Progenitor cell of endocrine pancreas (in vitro differentiated cells): Measurements from ENCODE around the gene ZYG11A. TPM values are rescaled to one million over a fixed set of nuclear protein-coding genes. Genes with fewer than 3 reads are reported as not detected.

Experiments
- DNase-seq: peaks from one replicate; pipeline ENCODE4 v3.0.0; 2021; ENCODE audit warnings: low spot score; ENCODE audit not compliant: unreplicated experiment
- H3K27ac Mint-ChIP-seq: 2 replicates; pipeline ENCODE4 v1.8.0; 2021; ENCODE audit warnings: mild to moderate bottlenecking, moderate library complexity, mixed read lengths
- H3K27me3 Mint-ChIP-seq: 2 replicates; pipeline ENCODE4 v1.8.0; 2021; ENCODE audit warnings: mixed read lengths
- H3K36me3 Mint-ChIP-seq: 2 replicates; pipeline ENCODE4 v1.8.0; 2022; ENCODE audit warnings: mixed read lengths; ENCODE audit not compliant: insufficient read depth
- H3K4me1 Mint-ChIP-seq: 2 replicates; pipeline ENCODE4 v1.8.0; 2021; ENCODE audit warnings: low read depth, mixed read lengths
- H3K4me3 Mint-ChIP-seq: 2 replicates; pipeline ENCODE4 v1.8.0; 2021; ENCODE audit warnings: low read depth, mild to moderate bottlenecking, moderate library complexity, mixed read lengths
- H3K9me3 Mint-ChIP-seq: 2 replicates; pipeline ENCODE4 v1.8.0; 2021; ENCODE audit warnings: low read depth, mixed read lengths
- total RNA-seq: library from RNA; stranded (reverse); gene quantifications from 2 replicates; pipeline ENCODE4 v1.2.1, GENCODE V29; 2021
- TF ChIP-seq, protein P1 (sequence below): fragments of 200-600 bp; sonication (generic); IDR thresholded peaks from one replicate; pipeline ENCODE4 v1.5.0; 2021; ENCODE audit warnings: antibody characterized with exemption, mild to moderate bottlenecking; ENCODE audit not compliant: unreplicated experiment

The ZYG11A gene
- total RNA-seq, 1 donor from 2014 or later = not detected

DNA sequence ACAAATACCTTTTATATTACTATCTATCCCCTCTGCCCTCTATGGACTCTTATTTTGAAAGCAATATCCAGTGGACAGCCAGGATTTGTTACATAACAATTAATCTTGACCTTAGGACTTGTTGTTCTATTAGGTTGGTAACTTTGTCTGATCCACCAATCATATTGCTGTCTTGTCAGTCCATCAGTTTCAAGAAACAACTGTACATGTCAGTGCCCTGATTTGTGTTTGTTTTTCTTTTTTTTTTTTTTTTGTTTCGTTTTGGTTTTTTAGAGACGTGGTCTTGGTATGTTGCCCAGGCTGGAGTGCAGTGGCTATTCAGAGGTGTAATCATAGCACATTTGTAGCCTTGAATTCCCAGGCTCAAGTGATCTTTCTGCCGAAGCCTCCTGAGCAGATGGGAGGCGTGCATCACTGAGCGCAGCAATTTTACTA lies 83.0 kb downstream of the ZYG11A start:
- H3K4me3 Mint-ChIP-seq = no peak overlapping the region
- H3K27ac Mint-ChIP-seq = no peak overlapping the region
- DNase-seq = no peak
- peaks cover 44% of the 10 kb centered on the region for H3K27me3 Mint-ChIP-seq
- no peaks in the 10 kb centered on the region for H3K36me3 Mint-ChIP-seq
- TF ChIP-seq, protein P1, sequence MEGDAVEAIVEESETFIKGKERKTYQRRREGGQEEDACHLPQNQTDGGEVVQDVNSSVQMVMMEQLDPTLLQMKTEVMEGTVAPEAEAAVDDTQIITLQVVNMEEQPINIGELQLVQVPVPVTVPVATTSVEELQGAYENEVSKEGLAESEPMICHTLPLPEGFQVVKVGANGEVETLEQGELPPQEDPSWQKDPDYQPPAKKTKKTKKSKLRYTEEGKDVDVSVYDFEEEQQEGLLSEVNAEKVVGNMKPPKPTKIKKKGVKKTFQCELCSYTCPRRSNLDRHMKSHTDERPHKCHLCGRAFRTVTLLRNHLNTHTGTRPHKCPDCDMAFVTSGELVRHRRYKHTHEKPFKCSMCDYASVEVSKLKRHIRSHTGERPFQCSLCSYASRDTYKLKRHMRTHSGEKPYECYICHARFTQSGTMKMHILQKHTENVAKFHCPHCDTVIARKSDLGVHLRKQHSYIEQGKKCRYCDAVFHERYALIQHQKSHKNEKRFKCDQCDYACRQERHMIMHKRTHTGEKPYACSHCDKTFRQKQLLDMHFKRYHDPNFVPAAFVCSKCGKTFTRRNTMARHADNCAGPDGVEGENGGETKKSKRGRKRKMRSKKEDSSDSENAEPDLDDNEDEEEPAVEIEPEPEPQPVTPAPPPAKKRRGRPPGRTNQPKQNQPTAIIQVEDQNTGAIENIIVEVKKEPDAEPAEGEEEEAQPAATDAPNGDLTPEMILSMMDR = no peak
- H3K4me1 Mint-ChIP-seq = peaks cover 1% of the 10 kb centered on the region
- H3K9me3 Mint-ChIP-seq = no peaks in the 10 kb centered on the region

DNA sequence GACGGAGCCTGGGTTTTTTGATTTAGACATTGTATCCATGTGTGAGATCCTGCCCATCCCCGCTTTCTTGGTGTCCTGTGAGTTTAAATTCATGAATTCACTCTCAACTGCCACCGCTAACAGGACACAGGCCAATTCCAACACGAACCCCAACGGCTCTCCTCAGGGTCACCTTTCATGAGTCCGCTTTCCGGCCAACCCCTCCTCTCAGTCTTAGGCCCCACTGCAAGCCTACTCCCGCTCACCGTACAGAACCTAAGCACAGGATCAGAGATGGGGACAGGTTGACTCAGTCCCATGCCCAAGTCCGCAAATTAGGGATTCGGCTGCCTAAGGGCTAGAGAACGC lies 84.3 kb downstream of the ZYG11A start:
- Mint-ChIP-seq H3K4me1 (peaks cover 1% of the 10 kb centered on the region), H3K4me3 (peak overlapping the region; percentile 70), H3K36me3 (no peaks in the 10 kb centered on the region), H3K27me3 (peaks cover 54% of the 10 kb centered on the region), H3K27ac (peak overlapping the region; percentile 81), H3K9me3 (no peaks in the 10 kb centered on the region)
- TF ChIP-seq, protein P1 = no peak
- DNase-seq = no peak

DNA sequence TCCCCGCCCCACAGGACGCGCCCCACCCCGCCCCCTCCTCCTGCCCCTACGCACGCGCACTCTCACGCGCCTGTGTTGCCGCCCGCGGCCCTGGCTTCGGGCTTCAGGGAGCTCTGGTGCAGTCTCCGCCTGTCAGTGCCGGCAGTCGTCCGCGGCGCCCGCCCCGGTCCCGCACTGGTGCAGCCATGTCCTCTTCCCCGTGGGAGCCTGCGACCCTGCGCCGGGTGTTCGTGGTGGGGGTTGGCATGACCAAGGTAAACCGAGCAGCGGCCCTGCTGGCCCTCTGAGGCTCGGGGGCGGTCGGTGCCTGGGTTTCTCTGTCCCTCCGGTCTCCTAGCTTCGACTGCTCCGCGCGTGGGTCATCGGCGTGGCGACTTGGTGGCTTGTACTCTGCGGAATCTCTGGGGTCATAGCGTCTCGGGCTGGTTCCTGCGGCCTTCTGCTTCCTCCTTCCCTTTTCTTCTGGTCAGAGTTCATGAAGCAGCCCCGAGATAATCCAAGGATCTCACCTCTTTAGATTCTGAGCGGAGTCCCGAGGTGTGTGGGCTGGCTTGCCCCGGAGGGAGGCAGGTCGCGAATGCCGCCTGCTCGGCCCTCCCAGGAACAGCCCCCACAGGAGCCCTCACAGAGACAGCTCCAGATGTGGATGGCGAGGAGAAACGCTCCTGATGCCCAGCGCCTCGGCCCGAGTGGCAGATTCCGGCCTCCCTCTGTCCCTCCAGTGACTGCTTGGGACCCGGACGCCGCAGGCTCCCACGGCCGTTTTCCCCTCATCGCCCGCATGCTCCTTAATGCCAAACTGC lies 84.9 kb downstream of the ZYG11A start, which contains the start of gene SCP2:
TSS of gene SCP2 (plus strand) at position 65 of the 803 bp plus-strand sequence. CDS start at position 186, 121 bp downstream.
- no peaks in the 10 kb centered on the region for H3K36me3 Mint-ChIP-seq
- H3K27ac Mint-ChIP-seq = peak within 1 kb of the TSS; percentile 81
- no peaks in the 10 kb centered on the region for H3K9me3 Mint-ChIP-seq
- peaks cover 54% of the 10 kb centered on the region for H3K27me3 Mint-ChIP-seq
- H3K4me1 Mint-ChIP-seq = peaks cover 1% of the 10 kb centered on the region
- TF ChIP-seq, protein P1 = no peak
- H3K4me3 Mint-ChIP-seq = peak within 1 kb of the TSS; percentile 70
- DNase-seq = peak; percentile 59

DNA sequence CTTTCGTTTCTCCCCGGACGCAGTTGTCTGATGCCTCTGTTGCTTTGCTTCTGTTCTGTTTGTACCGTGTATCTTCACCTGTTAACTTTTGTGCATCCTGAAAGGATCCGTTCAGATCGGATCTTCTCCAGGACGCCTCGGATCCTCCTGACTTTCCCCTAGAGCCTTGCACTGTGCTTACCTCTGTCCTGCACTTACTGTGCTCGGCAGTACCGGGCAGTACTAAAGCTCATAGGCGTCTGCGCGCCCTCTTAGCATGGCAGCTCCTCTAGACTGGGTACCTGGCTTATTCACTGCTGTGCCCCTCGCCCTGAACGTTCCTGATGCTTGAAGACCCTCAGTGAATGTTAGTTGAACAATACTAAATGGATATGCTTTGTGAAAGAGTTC lies 85.5 kb downstream of the ZYG11A start:
- Mint-ChIP-seq H3K27me3 (peaks cover 54% of the 10 kb centered on the region), H3K27ac (no peak overlapping the region)
- TF ChIP-seq, protein P1 = no peak

DNA sequence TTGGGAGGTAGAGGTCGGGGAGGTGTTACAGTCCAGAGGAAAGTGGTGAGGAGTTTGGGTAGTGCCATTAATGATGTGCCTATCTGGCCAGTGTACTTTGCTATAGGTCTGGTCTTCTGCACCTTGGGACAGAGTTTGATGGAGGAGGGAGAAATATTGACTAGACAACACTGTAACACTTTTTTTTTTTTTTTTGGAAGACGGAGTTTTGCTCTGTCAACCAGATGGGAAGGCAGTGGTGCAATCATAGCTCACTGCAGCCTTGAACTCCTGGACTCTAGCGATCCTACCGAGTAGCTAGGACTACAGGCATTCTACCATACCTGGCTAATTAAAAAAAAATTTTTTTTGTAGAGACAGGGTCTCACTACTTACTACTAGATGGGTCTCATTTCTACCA lies 86.5 kb downstream of the ZYG11A start:
- TF ChIP-seq, protein P1 = no peak
- H3K9me3 Mint-ChIP-seq = no peaks in the 10 kb centered on the region
- H3K4me1 Mint-ChIP-seq = peaks cover 1% of the 10 kb centered on the region
- H3K4me3 Mint-ChIP-seq = no peak overlapping the region
- no peak for DNase-seq
- no peak overlapping the region for H3K27ac Mint-ChIP-seq
- H3K36me3 Mint-ChIP-seq = no peaks in the 10 kb centered on the region
- peaks cover 49% of the 10 kb centered on the region for H3K27me3 Mint-ChIP-seq

More for the DNA sequence above, 85.5 kb downstream of the ZYG11A start:
- peaks cover 1% of the 10 kb centered on the region for H3K4me1 Mint-ChIP-seq
- no peaks in the 10 kb centered on the region for H3K9me3 Mint-ChIP-seq
- DNase-seq = no peak
- H3K4me3 Mint-ChIP-seq = peak overlapping the region; percentile 70
- H3K36me3 Mint-ChIP-seq = no peaks in the 10 kb centered on the region
